NCI-H446 (cell line): ENCODE results near the gene TRPV6.

ENCODE experiments used
- DNase-seq, 2 experiments: peaks; one replicate each; lab custom pipeline; 2025; lab: John Stamatoyannopoulos, UW

The TRPV6 gene

DNA sequence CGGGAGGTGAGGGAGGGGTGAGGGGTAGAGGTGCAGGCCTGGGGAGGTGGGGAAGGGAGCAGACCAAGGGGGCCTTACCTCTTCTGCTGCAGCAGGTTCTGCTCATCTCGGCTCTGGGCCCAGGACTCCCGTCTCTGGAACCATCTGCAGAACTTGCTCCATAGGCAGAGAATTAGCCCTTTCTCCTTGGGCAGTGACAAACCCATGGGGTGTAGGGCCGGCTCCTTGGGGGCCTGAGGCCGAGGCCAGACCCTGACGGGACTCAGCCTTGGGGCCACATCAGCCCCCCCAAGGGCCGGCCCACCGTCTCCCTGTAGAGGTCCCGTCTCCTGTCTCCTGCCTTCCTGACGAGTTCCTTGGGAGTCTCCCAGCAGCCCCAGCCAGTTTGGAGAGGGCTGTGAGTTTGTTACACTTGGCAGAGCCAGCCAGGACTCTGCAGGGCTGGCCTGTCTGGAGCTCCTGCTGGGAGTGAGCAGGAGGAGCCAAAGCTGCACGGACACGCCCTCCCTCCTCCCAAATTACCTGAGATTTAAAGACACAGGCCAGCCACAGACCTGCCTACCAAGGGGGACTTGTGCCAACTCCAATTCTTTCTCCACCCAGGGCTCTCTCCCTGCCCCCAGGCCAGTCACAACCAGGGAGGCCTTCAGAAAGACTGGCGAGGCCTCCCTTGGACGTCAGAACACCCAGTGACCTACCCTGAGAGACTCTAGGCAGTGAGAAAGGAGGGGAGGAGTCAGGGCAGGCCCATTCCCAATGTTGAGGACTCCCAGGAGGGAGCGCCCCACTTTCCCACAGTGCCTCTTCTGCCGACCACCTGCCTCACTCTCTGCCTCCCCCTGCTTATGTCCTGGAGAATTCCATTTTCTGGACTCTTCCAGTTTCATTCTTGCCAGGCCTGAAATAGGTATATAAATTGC is at the start of gene TRPV6:
Gene TRPV6 (minus strand): TSS at position 435 of the 920 bp plus-strand sequence.
- DNase-seq = no peak

DNA sequence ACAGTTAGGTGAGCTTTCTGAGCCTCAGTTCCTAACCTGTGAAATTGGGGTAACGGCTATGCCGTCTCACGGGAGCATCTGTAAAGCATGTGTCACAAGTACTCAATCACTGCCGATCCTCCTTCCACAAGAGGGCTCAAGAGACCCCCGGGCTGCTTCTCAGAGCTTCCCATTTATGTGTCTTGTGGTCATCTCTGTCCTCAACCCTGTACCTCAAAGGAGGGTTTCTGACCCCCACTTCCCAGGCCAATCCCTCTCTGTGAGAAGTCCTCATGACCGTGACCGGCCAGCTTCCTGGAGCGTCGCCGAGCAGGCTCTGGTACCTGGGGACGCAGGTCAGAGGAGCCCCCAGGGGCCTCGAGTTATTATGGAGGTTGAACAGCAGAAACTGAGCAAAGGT is 48.5 kb upstream of the TRPV6 start:
- DNase-seq = no peak

DNA sequence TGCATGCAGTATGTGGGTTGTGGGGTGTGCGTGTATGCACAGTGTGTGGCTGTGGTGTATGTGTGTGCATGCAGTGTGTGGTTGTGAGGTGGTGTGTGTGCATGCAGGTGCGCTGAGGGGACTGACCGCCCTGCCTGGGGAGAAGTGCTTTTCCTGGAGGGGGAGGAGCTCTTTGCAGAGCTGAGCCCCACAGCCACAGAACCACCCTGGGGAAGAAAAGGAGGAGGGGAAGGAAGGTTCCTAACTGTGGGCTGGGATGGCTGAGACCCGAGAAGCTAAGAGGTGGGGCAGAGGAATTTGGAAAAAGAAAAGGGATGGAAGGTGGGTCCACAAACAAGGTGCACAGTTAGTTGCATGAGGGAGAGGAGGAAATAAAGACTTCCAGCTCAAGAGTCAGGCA is 48.1 kb upstream of the TRPV6 start, which contains the start of gene TRPV5:
Gene TRPV5 (minus strand): TSS at position 123 of the 400 bp plus-strand sequence. CDS start 287 bp downstream, outside the sequence.
- no peak for DNase-seq

DNA sequence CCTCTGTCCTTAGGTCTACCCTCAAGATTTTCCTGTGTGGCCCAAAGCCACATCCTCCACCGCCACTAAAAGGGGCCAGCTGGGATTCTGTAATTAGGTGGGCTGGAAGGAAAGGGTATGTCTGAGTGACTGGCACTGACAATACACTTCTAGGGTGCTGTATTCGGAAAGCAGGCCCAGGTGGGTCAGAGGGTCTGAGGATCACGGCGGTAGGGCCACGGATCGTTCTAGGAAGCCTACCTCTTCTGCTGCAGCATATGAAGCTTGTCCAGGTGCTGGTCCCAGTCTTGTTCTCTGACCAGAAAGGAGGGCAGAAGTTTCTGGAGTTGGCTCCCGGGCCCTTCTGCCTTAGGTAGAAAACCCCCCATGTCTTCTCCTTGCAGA is 47.5 kb upstream of the TRPV6 start:
- DNase-seq = no peak

DNA sequence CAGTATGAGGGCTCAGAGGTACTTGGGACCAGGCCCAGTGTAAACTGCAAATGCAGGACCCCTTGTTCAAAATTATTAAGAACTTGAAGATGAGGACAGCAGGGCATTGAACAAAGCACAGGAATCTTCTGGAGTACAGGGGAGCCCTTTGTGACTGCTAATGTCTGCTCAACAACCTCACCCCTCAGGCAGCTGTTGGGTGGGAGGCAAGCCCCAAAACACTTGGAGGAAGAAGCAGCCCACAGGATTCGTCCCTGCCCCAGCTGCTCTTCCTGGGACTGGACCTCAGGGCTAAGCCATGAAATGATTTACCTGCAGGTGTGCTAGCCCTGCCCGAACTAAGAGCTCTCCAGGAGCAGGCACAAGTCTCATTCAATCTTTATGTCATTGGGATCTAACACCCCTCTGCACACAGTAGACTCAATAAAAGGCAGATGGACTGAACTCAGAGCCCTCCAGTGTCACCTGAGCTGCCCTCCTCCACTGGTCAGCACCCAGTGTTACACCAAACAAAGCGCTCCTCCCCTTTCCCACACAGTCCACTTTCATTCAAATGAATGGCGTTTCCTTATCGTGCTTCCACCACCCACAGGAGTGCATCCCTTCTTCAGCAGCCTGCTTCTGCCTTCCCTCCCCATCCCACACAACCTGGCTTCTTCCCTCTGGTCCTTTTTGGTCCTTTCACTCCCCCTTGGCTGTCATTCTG is 47.0 kb upstream of the TRPV6 start:
- DNase-seq = no peak

DNA sequence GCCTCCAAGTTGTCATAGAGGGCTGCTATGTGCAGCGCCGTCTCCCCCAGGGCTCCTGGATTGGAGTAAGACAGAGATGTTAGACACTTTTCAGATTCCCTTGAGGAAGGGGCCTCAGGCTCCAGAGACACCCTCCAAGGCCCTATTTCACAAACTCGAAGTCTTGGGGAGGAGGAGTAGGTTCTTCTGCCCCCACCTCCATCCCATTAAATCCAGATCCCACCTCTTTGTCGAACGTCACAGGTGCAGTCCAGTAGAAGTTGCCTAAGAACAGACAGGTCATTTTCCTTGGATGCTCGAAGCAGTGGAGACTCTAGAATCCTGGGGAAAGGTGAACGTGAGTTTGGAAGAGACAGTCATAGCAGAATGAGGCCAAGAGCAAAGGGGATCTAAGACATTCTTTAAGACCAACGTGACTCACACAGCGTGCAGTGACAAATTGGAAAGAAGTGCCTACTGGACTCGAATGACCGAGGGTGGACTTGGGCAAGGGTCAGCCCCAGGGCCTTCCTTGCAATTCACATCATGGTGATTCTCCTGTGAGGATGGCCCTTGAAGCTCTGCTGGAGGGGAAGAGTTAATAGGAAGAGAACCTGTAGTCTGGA is 44.7 kb upstream of the TRPV6 start:
- no peak for DNase-seq

DNA sequence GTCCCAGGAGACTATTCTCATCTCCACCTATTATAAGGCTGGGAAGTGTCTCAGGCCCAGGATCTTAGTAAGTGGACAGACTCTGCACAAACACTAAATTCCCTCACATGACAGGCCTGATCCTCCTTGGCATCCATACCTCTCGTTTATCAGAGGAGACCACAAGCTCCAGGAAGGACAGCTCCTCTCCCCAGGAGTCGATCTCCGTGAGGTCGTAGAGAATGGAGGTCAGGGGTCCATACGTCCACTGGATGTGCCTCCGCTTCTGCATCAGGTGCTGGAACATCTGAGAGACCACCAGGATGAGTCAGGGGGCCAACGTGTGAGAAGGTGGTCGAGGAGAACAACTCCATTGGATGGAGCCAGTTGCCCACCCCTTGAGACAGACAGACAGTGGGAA is 42.4 kb upstream of the TRPV6 start:
- no peak for DNase-seq

DNA sequence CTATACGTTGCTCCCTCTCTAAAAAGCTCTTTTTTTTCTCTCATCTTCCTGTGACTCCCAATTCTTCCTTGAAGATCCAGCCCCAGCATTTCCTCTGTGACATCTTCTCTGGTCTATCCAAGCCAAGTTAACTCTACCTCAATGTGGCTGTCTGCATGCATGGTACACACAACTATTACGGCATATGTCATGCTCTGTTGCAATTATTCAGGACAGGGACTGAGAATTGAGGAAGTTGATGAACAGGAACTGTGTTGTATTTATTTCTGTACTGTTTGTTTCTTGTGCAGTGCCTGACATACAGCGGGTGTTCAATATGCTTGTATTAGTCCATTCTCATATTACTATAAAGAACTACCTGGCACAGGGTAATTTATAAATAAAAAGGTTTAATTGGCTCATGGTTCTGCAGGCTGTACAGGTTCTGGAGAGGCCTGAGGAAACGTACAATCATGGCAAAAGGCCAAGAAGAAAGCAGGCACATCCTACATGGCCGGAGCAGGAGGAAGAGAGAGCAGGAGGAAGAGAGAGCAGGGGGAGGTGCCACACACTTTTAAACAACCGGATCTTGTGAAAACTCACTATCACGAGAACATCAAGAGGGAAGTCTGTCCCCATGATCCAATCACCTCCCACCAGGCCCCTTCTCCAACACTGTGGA is 41.7 kb upstream of the TRPV6 start:
- DNase-seq = no peak

DNA sequence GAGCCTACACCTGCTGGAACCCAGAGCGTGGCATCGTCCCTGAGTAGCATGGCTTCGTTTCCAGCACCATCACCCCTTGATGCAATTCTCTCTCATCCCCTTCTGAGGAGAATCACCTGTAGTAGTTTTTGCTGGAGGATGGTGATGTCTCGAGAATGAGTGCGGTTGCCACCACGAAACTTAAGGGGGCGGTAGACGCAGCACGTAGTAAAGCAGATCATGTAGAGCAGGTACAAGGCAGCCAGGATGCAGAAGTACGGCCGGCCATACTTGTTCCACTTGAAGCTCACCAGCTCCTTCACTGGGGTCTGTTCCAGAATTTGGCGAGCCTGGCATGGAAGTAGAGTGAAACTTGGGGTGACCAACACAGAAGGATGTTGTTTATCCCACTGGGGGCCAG is 39.9 kb upstream of the TRPV6 start:
- DNase-seq = no peak

DNA sequence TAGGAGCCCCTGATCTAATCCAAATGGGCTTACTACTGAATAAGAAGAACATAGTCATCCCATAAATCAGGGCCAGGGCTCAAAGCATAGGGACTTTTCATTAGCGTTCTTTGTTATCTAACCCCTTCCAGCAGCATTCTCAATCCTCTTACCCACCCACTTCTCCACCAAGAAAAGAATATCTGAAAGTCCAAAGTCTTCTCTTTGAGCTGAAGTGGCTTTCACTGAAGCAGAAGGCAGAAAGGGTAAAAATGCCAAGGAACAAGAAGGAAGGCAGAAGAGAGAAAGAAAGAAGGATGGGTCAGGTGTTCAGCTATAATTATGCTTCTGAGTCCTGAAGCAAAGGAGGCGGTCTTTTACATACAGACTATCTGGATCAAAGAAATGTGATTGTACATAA is 37.8 kb upstream of the TRPV6 start:
- DNase-seq = no peak

DNA sequence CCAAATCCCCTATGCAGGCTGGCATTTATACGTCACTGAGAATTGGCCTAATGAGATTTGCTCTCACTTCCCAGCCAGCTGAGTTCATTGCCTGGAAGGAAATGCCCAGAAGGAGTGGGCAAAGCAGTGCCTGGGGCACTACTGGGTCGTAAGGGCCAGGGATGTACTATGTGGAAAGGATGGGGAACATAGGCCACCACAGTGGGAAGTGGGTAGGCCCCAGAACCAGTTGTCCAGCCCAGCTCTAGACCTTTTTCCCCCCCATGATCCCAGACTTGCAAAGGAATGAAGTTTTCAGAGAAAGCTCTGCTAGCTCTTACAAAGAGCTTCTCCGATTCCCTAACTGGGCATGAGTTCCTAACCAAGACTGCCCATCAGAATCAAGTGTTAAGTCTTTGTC is 34.1 kb upstream of the TRPV6 start:
- no peak for DNase-seq

DNA sequence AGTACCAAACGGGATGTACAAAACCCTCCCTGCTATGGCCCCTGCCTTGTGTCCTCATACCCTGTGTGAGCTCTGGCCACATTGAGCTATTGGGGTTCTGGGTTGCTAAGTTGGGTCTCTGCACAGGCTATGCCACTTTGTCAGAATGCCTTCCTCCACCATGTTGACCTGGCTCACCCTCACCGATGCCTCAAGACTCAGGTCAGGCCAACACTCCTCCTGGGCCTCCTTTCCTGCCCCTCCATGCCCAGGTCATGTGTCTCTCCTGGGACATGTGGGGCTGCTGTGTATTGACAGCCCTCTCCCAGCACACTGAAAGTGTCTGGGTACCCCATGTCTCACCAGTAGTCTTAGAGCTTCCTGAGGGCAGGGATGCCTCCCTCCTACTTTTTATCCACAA is 33.4 kb upstream of the TRPV6 start:
- no peak for DNase-seq

DNA sequence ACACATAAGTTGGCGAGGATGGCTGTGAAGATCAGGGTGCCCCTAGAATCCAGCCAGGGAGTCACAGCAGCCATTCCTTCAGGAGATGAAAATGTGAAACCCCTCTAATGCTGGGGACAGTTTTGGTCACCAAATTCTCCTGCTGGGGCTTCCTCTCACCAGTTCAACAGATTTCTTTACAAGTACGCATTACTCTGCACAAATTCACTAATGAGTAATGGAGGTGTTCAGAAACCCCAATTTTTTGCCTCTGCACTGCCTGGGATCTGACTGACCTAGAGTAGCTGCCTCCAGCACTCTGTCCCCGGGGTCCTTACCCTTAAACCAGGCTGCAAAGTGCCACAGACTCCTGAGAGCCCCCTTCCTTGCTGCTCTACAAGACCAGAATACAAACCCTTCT is 31.9 kb upstream of the TRPV6 start:
- DNase-seq = no peak

DNA sequence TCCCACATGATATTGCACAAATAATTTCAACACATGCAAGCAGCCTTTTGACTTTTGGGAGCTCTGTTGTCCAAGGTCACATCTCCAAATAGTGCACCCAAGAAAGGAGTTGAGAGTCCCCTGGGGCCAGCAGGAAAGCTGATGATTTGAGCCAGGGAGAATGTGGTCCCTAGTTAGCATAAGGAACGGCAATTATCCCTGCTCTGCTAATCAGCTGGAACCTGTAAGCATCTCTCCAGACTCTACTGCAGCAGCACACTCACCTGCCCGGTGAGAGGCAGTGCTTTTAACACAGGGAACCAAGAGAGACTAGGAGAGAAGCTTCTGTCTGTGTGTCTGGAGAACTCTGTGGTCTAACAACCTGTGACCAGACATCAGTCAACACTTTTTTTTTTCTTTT is 31.0 kb upstream of the TRPV6 start:
- no peak for DNase-seq

DNA sequence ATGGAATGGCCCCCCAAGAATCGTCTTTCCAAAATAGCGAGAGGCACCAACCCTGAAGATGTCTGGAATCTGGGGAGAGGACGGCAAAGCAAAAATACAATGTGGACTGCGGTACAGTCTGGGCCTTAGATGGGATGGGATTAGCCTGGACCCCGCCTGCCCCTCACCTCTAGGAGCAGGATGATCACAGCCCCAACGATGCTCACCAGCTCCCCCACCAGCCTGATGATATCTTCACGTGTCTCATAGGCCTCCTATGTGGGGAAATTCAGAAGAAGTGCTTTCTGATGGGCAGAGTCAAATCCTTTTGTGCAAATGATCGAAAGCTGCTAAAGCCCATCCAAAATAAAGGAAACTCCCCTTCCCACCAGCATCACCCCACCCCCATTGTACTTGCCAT is 29.8 kb upstream of the TRPV6 start:
- no peak for DNase-seq

DNA sequence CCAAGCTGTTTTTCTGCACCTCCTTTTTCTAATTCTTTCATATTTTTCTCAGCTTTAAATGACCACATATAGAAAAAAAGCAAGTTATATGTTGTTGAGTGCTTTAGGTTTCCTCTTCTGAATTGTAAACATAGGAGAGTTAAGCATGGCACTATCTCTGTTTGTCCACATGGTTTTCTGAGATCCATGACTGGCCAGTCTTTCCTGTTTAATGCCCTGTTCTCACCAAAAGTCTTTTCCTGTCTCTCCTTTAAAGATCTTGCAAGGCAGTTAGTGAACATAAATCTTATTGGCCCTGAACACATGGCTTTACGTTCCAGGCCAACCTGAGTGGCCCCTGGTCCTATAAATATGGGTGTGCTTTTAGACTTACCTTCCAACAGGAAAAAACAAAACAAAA is 28.6 kb upstream of the TRPV6 start:
- DNase-seq = no peak

DNA sequence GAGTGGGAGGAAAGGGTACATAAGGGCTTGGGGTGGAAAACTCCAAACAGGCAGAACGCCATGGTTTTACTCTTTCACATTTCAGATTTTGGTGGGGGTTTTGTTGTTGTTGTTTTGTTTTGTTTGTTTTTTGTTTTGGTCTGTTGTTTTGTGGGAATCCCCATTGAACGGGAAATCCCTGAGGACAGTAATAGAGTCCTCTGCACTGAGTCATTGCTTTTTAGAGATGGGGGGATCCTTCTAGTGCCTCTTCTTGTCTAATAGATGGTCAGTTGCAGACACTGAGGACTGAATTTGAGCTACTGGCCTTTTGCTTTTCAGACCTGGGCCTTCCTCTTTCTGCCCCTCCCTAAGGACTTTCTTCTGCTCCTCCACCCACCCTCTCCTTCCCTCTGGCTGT is 28.0 kb upstream of the TRPV6 start:
- no peak for DNase-seq

DNA sequence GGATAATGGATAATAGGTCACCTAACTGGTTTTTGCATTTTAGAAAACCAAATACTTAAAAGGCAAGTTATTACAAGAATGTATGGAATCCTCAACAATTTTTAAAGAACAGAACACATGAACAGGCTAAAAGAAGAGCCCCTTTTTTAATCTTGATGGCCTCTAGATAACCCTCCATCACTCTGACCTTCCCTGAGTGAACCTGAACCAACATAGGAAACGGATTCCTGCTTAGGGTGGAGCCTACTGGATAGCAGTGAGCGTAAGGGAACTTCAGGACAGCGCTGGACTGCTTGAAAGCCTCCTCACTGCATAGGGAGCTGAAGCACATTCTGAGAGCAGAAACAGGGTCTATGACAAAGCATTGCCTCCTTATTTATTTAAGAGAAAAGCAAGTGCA is 27.5 kb upstream of the TRPV6 start:
- DNase-seq = no peak

DNA sequence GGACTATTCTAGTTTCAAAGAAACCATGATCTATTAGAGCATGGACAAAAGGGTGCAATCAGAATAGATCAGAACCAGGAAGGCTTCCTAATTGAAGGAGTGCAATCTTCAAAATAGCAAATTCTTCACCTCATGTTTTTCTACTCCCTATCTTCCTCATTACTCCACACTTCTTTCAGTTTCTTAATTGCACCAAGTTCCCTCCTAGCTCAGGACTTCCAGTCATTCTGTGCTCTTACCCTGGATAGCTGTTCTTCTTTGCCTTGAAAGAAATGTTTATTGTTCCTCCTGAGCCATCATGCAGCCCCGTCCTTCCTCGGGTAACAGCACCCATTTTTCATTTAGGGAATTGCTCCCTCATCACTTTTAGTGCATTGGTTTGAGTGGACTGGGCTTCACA is 24.9 kb upstream of the TRPV6 start:
- DNase-seq = no peak

DNA sequence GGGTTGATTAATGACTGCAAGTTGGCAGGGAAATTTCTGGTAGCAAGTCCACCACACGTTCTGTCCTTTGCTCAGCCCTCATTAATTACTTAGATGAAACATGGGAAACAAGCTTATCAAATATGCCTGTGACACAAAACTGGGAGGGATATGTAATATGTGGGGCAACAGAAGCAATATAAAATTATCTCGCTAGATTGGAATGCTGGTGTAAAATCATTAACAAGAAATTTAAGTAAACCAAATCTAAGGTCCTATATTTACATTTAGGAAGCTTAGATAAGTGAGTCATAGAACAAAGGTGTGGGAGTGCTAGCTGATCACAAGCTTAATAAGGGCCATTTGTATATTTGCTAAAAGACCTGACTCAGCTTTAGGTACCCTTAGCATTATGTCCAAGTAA is 24.5 kb upstream of the TRPV6 start:
- no peak for DNase-seq

DNA sequence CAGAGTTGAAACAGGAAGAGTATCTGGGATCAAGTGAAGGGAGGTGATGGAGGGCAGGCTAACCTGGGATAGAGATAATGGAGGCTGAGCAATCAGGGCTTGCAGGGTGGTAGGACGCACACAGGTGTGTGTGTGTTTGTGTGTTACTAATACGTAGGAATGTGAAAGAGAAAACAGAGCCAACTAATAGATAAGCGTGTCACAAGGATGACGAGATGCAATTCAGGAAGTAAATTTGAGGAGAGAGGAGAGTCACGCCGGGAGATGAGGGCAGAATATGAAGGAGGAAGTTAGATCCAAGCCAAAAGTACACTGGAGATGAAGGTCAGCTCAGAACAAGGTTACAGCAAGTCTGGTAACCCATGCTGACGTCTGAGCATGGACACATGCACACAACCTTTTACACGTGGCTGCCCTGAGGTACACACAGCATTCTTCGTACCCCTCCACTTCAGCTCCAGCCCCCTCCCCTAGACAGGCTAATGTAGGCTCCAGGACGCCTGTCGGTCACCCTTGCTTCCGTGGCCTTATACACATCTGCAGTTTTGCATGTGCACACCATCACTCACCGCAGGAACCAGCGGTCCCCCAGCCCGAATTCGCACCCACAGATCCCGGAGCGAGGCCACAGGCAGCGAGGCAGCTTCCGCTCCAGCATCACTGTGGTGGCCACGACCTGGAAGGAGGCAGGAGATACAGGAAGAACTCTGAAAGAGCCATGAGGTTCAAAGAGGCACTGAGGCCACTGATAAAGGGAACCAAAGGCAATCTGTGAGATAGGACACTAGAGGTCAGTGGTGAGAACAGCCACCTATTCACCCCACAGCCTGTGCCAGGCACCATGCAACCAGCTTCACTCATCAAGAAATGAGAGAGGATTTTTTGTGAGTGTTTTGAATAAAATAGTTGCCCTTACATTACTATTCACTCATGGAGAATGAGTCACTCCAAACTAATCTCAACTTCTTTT is 23.7 kb upstream of the TRPV6 start:
- DNase-seq = no peak
